NCI-H1417 treated with DMSO at 0.1 percent for 48 hours (cell line): Measurements from ENCODE around the gene EDEM2.
"Not testable (repeated sequence)": the region's sequence is repeated elsewhere in the genome, so short reads cannot be mapped to it uniquely, and the experiment has no call there.

Experiments used
- DNase-seq: peaks from one replicate; lab custom pipeline; 2025; lab: John Stamatoyannopoulos, UW

The EDEM2 gene

DNA sequence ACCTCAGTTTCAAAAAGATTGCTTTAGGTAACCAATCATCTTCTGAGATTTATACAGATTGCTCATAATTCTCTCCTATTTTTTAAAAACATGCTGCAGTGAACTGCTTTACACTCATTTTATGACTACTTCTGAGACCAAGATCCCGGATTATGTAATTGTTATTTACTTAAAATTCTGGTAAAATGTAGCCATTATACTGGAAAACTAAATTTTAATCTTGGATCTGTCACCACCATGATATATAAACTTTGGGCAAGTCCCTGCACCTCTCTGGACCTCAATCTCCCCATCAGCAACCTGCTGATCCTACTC is 24.3 kb upstream of the EDEM2 start:
- DNase-seq = no peak

DNA sequence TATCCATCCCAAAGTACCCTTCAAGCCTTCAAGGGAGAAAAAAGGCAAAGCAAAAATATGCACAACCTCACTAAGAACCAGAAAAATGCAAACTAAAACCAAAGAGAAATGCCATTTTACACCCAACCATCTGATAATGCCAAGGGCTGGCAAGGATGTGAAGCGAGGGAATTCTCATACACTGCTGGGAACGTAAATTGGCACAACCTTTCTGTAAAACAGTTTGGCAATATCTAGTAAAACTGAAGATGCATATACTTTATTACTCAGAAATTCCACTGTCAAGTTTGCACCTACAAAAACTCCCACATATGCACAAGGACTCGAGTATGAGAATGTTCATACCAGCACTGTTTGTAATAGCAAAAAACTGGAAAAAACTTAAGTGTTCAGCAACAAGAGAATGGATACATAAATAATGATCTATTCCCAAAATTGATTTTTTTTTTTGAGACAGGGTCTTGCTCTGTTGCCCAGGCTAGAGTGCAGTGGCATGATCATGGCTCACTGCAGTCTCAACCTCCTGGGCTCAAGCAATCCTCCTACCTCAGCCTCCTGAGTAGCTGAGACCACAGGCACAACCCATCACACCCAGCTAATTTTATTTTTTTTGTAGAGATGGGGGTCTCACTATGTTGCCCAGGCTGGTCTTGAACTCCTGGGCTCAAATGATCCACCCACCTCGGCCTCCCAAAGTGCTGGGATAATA is 21.7 kb upstream of the EDEM2 start:
- not testable (repeated sequence) for DNase-seq

DNA sequence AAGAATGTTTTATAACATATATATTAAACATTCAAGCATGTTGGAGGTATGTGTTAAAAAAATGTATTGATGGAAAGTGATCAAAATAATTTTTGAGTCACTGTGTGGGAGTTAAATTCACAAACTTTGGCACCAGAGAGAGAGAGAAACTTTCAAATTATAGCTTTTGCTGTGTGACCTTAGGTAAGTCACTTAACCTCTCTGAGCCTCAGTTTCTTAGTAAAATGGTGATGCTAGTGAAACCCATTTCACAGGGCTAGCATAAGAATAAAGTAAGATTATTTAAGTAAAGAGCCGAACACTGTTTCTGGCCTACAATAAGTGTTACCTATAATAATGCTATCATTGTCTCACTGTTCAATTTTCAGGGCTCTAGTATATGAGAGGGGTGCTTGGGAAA is 20.7 kb upstream of the EDEM2 start:
- no peak for DNase-seq

DNA sequence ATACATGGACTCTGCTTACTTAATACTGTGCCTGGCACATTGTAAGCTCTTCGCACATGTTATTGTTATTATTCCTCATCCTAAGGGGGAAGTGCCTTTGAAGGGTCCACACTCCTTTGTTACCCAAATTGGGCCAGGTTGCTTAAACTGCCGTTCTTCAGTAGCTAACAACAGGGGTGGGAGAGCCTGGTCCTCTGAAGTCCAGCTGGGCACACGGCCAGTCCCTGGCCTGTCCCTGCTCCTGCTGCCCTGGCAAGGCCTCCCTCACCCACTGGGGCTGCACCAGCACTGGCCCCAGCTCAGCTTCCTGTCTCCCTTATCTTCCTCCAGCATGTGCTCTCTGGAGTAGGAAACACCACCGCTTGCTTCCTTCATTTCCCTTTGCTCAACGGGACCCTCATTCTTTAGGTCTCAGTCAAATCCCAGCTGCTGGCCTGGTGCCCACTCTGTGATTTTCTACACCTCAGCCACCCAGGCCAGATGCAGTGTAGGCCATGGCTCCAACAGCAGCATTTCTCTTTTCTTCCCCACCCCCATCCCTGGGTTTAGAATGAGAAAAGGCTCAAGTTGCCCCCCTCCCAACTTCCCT is 19.2 kb upstream of the EDEM2 start:
- DNase-seq = no peak

DNA sequence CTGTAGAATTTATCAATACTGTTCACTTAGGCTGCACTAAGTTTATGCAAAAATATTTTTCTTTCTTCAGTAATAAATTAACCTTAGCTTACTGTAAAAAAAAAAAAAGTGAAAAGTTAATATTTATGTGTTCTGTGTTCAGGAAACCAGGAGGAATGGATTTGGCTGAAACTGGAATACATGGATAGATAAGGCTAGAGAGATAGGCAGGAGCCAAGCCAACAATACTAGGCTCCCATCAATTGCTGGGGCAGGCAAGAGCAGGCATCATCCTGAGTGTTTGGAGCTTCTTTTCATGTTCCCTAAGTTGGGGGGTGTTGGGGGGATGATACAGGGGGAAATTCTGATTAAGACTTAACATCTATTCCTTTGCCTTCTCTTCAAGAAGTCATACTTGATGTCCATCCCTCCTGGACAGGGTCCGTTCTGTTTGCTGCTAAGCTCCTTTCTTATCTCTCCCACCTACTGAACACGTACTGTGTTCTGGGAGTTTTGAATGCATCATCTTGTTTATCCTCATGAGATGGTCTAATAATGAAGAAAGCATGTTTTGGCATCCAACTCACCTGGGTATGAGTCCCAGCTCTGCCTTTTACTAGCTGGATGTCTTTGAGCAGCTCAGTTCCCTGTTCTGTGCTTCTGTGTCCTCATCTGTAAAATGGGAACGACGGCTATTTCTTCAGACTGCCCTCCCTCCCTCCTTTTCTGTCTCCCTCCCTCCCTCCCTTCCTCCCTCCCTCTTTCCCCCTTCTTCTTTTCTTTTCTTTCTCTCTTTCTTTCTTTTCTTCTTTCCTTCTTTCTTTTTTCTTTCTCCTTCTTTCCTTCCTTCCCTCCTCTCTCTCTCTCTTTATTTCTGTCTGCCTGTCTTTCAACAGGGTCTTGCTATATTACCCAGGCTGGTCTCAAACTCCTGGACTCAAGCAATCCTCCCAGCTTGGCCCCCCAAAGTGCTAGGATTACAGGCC is 18.4 kb upstream of the EDEM2 start:
- DNase-seq = no peak

DNA sequence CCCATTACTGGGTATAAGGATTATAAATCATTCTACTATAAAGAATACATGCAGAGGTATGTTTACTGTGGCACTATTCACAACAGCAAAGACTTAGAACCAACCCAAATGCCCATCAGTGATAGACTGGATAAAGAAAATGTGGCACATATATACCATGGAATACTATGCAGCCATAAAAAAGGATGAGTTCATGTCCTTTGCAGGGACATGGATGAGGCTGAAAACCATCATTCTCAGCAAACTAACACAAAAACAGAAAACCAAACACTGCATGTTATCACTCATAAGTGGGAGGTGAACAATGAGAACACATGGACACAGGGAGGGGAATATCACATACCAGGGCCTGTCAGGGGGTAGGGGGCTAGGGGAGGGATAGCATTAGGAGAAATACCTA is 17.4 kb upstream of the EDEM2 start:
- not testable (repeated sequence) for DNase-seq

DNA sequence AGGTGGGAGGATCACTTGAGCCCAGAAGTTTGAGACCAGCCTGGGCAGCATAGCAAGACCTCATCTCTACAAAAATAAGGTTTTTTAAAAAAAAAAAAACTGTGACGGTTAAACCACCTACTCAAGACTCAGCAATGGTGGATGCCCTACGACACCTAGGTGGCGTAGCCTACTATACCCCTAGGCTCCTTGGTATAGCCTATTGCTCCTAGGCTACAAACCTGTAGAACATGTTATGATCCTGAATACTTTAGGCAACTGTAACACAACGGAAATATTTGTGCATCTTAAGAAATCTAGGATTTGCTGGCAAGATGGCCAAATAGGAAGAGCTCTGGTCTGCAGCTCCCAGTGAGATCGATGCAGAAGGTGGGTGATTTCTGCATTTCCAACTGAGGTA is 13.2 kb upstream of the EDEM2 start:
- DNase-seq = not testable (repeated sequence)

DNA sequence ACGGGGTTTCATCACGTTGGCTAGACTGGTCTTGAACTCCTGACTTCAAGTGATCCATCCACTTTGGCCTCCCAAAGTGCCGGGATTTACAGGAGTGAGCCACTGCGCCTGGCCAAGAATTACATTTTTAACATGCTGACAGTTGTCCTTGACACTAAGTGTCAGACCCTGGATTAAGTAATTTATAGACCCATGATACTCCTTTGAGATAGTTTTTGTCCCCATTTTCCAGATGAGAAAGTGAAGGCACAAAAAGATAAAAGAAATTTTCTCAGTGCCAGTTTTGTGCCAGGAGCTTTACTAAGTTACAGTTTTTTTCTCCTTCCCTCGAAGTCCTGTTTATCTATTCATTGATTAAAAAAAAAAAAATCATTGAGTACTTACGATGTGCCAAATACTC is 9.8 kb upstream of the EDEM2 start:
- no peak for DNase-seq

DNA sequence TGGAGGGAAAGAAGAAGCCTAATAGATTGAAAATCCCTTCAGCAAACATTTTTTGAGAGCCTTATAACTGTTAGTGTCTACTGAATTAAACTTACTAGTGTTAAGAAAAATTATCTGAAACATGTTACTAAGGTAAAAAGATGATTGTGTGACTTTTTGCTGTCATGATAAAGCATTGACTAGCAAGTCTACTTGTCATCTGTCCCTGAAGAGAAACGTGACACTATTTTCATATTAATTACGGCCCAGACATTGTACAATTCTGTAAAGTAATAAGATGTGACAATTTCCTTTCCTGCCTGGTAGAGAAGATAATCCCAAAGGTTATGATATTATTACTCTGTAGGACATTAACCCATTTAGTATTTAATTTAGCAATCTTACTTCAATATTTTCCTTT is 8.8 kb upstream of the EDEM2 start:
- DNase-seq = no peak

DNA sequence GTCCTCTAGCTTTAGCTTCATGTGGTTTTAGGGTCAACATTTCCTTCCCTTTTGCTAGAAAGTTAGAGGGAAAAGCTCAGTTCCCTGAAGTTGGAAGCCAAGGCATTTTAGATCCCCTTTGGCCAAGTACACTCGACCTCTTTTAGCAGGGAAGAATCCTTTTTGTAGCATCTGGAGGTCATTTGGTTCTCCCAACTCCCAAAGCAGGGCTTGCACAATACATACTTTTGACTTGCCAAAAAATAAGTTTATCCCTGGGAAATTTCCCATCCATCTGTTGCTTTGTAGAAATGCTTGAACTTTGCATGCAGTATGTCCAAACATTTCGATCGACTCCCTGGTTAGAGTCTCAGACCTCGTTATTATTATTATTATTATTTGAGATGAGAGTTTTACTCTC is 4.6 kb upstream of the EDEM2 start:
- DNase-seq = no peak

DNA sequence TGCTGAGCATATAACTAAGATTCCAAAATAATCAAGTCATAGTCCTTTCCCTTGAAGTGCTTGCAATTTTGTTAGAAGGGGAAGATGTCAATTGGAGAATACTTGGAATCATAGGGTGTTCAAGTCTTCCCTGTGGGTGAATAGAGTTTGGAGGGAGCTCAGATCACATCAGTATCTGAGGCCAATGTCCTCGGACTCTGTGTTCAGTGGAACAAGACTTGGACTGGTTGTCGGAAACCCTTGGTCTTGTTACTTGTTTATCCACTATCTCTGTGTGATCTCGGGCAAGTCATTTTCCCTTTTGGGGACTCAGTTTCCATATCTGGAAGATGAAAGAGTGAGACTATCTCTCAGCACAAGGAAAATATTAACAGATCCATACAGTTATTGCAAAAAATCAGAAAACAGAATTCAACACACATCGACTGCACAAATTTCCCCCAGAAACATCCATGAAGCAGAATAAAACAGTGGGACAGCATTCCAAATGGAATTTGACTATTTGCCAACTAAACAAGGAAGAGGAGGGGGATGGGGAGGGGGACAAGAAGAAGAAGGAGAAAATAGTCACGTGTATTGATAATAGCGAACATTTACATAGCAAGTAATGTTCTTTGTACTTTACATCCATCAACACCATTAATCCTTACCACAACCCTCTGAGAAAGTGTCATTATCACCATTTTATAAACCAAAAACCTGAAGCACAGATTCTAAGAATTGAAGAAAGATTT is 3.9 kb upstream of the EDEM2 start:
- DNase-seq = no peak

DNA sequence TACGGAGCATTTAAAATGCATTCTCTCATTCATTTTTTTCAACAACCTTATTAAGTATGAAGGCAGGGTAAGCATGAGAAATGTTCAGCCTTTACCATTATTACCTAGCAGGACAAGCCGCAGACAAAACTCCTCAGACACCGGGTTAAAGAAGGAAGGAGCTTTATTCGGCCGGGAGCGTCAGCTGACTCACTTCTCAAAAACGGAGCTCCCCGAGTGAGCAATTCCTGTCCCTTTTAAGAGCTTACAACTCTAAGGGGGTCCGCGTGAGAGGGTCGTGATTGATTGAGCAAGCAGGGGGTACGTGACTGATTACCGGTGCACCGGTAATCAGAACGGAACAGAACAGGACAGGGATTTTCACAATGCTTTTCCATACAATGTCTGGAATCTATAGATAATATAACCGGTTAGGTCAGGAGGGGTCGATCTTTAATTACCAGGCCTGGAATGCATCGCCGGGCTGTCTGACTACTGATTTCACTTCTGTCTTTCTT is 487 bp upstream of the EDEM2 start:
- not testable (repeated sequence) for DNase-seq

DNA sequence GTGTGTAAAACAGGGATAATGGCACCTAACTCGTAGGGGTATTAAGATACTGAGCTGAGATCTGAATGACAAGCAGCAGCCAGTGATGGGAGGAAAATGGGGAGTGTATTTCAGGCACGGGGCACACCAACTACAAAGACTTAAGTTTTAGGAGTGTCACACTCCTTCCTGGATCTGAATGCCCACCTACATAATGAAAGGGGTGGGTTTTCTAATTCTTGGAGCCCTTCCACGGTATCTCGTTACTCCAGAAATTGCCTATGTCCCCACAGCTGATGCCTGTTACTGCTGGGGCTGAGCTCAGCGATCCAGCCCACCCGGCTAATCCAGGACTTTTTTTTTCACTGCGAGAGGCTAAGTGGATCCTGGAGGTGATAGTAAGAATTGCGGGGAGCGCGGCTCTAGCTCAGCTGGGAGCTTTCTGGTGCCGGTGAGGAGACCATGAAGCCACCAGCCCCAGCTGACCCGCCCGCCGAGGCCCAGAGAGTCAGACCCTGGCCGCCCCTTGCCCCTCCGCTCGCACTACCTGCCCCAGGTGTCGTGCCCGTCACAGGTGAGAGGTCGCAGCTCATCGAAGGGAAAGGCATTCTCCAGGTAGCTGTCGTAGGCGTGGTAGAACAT is 727 bp downstream of the EDEM2 start:
- no peak for DNase-seq

DNA sequence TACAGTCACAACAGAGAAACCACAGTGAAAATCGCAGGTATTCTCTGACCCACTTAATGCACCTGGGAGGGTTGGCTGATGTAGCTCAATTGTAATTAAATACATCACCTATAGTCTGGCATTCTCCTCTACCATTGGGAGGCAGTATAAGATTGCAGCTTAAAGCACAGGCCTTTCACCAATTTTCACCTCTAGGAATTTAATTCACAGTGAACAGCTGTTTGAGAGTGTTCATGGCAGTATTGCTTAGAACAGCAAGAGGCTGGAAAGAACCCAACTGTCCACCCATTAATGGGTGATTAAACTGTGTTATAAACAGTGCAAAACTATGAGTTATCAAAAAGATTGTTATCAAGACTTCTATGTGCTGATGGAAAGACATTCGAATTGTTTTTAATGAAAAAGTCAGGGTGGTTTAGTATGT is 2.0 kb downstream of the EDEM2 start:
- no peak for DNase-seq

DNA sequence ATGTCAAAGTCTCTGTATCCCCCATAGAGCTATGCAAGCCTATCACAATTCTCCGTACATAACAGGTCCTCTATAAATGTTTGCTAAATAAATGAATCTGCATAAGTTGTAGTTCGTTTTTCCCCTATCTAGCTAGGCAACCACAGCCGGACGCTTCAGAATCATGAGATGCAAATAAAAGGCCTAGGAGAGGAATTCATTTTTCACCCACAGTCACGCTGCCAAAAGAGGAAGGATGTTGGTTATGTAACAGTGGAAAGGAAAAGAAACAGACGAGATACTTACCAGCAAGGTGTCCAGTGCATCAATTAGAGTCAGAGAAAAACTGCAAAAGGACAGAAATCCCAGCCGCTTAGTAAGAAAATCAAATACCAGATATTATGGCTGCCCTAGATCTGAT is 2.4 kb downstream of the EDEM2 start:
- no peak for DNase-seq

DNA sequence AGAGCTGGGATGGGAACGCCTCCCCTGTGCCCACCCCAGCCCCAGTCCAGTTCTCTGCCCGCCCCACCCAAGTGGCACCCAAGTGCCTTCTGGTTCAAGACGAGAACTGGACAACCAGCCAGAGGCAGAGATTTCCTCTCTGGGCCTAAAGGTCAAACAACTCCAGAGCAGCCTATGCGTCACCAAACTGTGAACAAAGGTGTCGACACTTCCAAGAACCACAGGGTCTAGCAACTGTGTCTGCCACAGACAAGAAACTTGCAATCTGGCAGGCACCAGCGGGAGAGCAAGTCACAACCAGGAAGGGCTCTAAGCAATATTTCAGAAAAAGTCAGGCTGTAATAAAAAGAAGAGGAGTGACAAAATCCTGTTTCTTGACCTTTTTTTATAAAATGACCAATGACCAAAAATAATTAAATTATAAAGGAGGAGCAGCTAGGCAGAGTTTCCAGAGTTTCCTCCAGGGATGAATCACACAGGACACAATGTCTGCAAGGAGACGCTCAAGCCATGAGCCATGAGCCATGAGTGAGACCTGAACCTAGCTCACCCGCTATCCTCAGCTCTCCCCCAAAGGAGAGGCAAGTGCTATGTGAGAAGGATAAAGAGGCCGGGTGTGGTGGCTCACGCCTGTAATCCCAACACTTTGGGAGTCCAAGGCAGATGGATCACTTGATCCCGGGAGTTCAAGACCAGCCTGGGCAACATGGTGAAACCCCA is 11.1 kb downstream of the EDEM2 start:
- no peak for DNase-seq

DNA sequence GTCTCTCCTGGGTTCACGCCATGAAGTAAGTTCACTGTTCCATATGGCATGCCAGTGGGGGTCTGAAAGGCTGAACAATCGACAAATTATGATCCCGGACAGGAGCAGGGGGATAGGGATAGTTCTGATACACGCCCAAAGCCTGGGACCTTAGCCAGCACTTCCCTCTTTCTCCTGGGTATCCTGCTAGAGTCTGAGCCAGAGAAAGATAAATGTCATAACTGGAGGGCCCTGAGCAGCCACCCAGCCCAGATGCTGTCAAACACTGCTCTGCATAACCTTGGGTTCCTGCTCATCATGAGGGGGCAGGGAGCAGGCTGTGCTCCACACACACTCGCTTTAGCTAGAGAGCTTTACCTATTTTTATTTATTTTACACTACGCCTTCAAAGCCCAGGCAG is 12.3 kb downstream of the EDEM2 start:
- DNase-seq = no peak

DNA sequence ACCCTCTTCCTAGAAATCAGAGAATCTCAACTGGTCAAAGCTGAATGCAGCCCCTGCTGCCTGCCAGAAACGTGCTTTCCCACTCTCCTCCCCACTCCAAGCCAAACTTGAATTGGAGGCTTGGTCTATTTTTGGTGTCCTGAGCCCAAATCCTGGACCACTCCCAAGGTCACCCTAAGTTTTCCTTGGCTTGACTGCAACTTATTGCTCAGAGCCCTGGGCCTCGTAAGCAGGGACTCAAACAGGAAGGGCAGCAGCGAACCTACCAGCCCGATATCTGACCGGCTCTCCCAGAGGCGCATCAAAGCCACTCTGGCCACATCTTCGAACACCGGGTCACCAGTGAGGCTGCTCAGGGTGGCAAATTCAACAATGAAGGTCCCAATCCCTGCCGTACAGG is 12.7 kb downstream of the EDEM2 start:
- no peak for DNase-seq

DNA sequence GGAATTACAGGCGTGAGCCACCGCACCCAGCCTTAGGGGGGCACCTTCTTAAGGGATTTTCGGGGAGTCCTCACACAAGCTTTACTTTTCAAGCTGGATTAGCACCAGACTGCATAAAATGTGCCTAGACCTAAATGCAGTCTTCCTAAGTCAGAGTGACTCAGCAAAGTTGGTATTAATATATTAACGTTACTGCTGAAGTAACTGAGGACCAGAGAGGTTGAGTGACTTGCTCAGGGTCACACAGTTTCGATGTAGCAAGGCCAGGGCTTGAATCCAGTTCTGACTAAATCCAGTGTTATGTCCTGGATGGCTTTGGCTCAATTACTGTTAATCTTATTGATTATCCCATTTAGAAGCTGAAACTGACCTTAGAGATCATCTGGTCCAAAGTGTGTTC is 13.4 kb downstream of the EDEM2 start:
- no peak for DNase-seq

DNA sequence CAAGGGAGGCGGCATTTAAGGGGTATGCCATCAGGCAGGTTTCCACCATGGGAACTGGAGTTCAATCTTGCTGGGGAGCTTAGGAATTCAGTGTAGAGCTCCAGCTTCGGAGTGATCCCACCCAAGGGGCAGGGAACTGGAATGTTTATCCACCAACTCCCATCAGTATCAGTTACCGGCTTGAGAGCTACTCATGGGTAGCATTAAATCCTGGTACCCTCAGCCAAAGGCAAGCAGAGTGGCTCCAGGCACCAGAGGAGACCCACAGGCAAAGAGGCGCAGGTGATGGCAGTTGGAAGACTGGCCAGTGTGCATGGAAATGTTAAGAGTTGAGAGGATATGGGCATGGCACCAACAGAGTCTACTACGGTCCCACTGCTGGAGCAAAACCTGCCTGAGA is 14.1 kb downstream of the EDEM2 start:
- DNase-seq = no peak

DNA sequence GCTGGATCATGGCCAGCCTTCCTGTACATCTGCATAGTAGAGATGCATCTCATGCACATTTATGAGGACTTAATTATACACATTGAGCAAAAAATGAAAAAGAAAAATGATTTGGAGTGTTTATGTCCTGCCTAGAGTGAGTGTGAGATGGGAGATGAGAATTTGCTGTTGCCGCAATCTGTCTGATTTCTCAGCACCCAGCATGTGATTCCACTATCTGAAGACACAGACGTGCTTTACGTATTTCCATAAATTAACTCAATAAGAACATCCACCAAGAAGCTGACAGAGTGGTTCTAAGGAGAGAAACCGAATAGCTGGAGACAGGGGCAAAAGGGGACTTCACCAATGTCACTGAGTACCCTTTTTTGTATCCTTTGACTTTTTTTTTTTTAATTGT is 15.2 kb downstream of the EDEM2 start:
- no peak for DNase-seq
